Endothelial cell of umbilical vein (primary cell): ENCODE data around the gene MRAS.

Experiments
- MYC ChIP-seq: IDR thresholded peaks from one replicate; pipeline ENCODE4 v1.6.1; 2011; ENCODE audit warnings: mild to moderate bottlenecking, low read depth, low read length
- POLR2A ChIP-seq: IDR thresholded peaks from 2 replicates; pipeline ENCODE4 v1.6.1; 2012; ENCODE audit warnings: low read depth, mild to moderate bottlenecking, control low read depth, low read length
- TF ChIP-seq, protein P1 (sequence below), 2 donors: IDR thresholded peaks; 1 replicate in 1 of 2; 2 replicates in 1 of 2; pipeline ENCODE4 v1.5.1; 2011; ENCODE audit warnings: low read length in 2 of 2, mild to moderate bottlenecking in 2 of 2, moderate library complexity in 2 of 2, control low read depth in 1 of 2, inconsistent platforms in 1 of 2, low read depth in 1 of 2; ENCODE audit not compliant: insufficient read depth in 1 of 2; ENCODE audit errors: extremely low read depth in 1 of 2
- TF ChIP-seq, protein P2 (sequence below): IDR thresholded peaks from 2 replicates; pipeline ENCODE4 v1.6.1; 2011; ENCODE audit not compliant: insufficient read depth, insufficient read length

DNA sequence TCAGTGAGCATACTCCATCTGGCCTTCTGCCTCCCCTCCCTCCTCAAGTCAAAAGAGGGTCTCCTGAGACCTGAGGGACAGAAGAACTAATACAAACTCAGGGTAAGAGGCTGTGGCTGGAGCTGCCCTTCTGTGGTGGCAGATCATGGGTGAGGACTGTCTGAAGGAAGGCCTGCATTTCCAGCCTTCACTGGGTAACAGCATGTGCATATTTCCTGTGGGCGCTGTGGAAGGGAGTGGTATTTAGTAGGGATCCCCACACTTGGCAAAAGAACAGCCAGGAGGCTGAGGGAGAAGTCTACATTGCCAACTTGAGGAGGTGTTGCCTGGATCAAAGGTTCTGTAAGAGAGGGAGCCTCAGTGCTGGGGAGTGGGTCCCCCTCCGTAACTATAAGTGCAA lies 75.9 kb downstream of the MRAS start:
- TF ChIP-seq, protein P1, sequence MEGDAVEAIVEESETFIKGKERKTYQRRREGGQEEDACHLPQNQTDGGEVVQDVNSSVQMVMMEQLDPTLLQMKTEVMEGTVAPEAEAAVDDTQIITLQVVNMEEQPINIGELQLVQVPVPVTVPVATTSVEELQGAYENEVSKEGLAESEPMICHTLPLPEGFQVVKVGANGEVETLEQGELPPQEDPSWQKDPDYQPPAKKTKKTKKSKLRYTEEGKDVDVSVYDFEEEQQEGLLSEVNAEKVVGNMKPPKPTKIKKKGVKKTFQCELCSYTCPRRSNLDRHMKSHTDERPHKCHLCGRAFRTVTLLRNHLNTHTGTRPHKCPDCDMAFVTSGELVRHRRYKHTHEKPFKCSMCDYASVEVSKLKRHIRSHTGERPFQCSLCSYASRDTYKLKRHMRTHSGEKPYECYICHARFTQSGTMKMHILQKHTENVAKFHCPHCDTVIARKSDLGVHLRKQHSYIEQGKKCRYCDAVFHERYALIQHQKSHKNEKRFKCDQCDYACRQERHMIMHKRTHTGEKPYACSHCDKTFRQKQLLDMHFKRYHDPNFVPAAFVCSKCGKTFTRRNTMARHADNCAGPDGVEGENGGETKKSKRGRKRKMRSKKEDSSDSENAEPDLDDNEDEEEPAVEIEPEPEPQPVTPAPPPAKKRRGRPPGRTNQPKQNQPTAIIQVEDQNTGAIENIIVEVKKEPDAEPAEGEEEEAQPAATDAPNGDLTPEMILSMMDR (IDR thresholded peaks at IDR 0.05; ENCODE audit: extremely low read depth in 1 of 2, insufficient read depth in 1 of 2, low read depth in 1 of 2, low read length in 2 of 2) = no peak
- no peak for TF ChIP-seq MYC
- TF ChIP-seq POLR2A = no peak
- TF ChIP-seq, protein P2, sequence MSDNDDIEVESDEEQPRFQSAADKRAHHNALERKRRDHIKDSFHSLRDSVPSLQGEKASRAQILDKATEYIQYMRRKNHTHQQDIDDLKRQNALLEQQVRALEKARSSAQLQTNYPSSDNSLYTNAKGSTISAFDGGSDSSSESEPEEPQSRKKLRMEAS = no peak
